OCI-LY7 (cell line): ENCODE data around the gene SUPT3H. TPM values are rescaled to one million over a fixed set of nuclear protein-coding genes. Genes with fewer than 3 reads are reported as not detected.

Source experiments
- BruUV-seq: library from RNA; stranded (reverse); fragments of 400-500 nt; replicated peaks from 2 replicates; lab custom pipeline; 2021; lab: Mats Ljungman, UMichigan
- CTCF ChIA-PET: fragments of 300-600 bp; sonication (Branson Sonifier 250); formaldehyde crosslinking; loops from one replicate; lab custom pipeline; 2022; ENCODE audit warnings: antibody characterized with exemption; ENCODE audit not compliant: unreplicated experiment; lab: Charles Lee
- POLR2A ChIA-PET: fragments of 300-600 bp; sonication (Branson Sonifier 250); formaldehyde crosslinking; loops from one replicate; lab custom pipeline; 2022; ENCODE audit warnings: antibody characterized with exemption; lab: Charles Lee
- DNase-seq: peaks from one replicate; pipeline ENCODE4 v3.0.0-alpha.2; 2015; ENCODE audit warnings: low spot score
- H2AFZ ChIP-seq: fragments of 200-600 bp; sonication (generic), shearing (Covaris generic); 2 replicates; pipeline ENCODE4 v1.6.1; 2014; ENCODE audit warnings: mild to moderate bottlenecking, antibody characterized with exemption, low read length, moderate library complexity
- H3K27ac ChIP-seq: fragments of 200-600 bp; sonication (generic); 2 replicates; pipeline ENCODE4 v1.5.1; 2014; ENCODE audit warnings: mixed run types, low read depth, mild to moderate bottlenecking, moderate library complexity, low read length, inconsistent platforms; ENCODE audit not compliant: poor library complexity, severe bottlenecking
- H3K36me3 ChIP-seq: fragments of 200-600 bp; sonication (generic); 2 replicates; pipeline ENCODE4 v1.6.1; 2014; ENCODE audit warnings: mild to moderate bottlenecking, antibody characterized with exemption, low read length, moderate library complexity, mixed read lengths; ENCODE audit not compliant: insufficient read depth
- H3K4me1 ChIP-seq: fragments of 200-600 bp; sonication (generic); 2 replicates; pipeline ENCODE4 v1.5.1; 2014; ENCODE audit warnings: mild to moderate bottlenecking, low read length; ENCODE audit not compliant: insufficient read depth, poor library complexity, severe bottlenecking
- H3K4me2 ChIP-seq: fragments of 200-600 bp; sonication (generic); 2 replicates; pipeline ENCODE4 v1.6.1; 2014; ENCODE audit warnings: mild to moderate bottlenecking, low read length
- H3K4me3 ChIP-seq: fragments of 200-600 bp; sonication (generic); 2 replicates; pipeline ENCODE4 v1.5.1; 2014; ENCODE audit warnings: mild to moderate bottlenecking, low read depth, low read length; ENCODE audit not compliant: poor library complexity, severe bottlenecking
- H3K79me2 ChIP-seq: fragments of 200-600 bp; sonication (generic); 2 replicates; pipeline ENCODE4 v1.6.1; 2016; ENCODE audit warnings: low read depth, mild to moderate bottlenecking, low read length, moderate library complexity, mixed read lengths; ENCODE audit not compliant: insufficient read depth
- H3K9me2 ChIP-seq: fragments of 200-600 bp; sonication (generic); 2 replicates; pipeline ENCODE4 v1.6.1; 2016; ENCODE audit warnings: mild to moderate bottlenecking, low read length, mixed read lengths; ENCODE audit not compliant: insufficient read depth
- H3K9me3 ChIP-seq: fragments of 200-600 bp; sonication (generic); 2 replicates; pipeline ENCODE4 v1.6.1; 2014; ENCODE audit warnings: mild to moderate bottlenecking, mixed run types, low read length, mixed read lengths
- H4K20me1 ChIP-seq: fragments of 200-600 bp; sonication (generic); 2 replicates; pipeline ENCODE4 v1.6.1; 2014; ENCODE audit warnings: mild to moderate bottlenecking, antibody characterized with exemption, low read length, moderate library complexity, mixed read lengths; ENCODE audit not compliant: insufficient read depth
- EZH2phosphoT487 ChIP-seq: fragments of 200-600 bp; sonication (generic); IDR thresholded peaks from 2 replicates; pipeline ENCODE4 v1.6.1; 2018; ENCODE audit warnings: low read depth, borderline replicate concordance, mild to moderate bottlenecking, mixed run types, antibody characterized with exemption, low read length, moderate library complexity, mixed read lengths
- intact Hi-C: fragments of 100-400 bp; cut with micrococcal nuclease; formaldehyde crosslinking; loops from one replicate; pipeline ENCODE4 v1.10.0; 2022; ENCODE audit not compliant: unreplicated experiment
- total RNA-seq, 2 experiments: library from RNA; depleted of rRNA in 1 of 2; stranded (reverse); fragments of >200 nt in 1 of 2; shearing (Covaris generic) in 1 of 2; gene quantifications; 2 replicates each; pipeline ENCODE4 v1.2.3, GENCODE V29; 2014 to 2022
- TF ChIP-seq, protein P1 (sequence below): fragments of 200-600 bp; sonication (generic); conservative IDR thresholded peaks from 2 replicates; pipeline ENCODE4 v1.5.1; 2014; ENCODE audit warnings: mild to moderate bottlenecking, antibody characterized with exemption, low read length, moderate library complexity, mixed read lengths

SUPT3H gene
- total RNA-seq, 2 experiments from 2014 or later, result 1.1 to 7.1 TPM

DNA sequence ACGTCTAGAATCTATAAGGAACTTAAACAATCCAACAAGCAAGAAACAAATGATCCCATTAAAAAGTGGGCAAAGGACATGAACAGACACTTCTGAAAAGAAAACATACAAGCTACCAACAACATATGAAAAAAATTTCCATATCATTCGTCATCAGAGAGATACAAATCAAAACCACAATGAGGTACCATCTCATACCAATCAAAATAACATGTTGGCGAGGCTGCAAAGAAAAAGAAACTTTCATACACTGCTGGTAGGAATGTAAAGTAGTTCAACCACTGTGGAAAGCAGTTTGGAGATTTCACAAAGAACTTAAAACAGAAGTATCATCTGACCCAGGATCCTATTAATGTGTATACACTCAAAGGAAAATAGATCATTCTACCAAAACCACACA, 293.5 kb downstream of the SUPT3H start:
- no TSS peak for BruUV-seq
- no peaks in the 10 kb centered on the region for H3K36me3 ChIP-seq
- H3K4me2 ChIP-seq, result no peak overlapping the region
- ChIA-PET CTCF (interaction anchor here (0.6 kb wide), 1 partner anchor 215 kb away, joined by 3 read pairs; no protein-coding TSS in a partner anchor), POLR2A (no interaction called here)
- no peaks in the 10 kb centered on the region for H3K9me2 ChIP-seq
- no peaks in the 10 kb centered on the region for H3K4me1 ChIP-seq
- H2AFZ ChIP-seq, result no peak overlapping the region
- DNase-seq, result no peak
- H3K4me3 ChIP-seq, result no peak overlapping the region
- no peaks in the 10 kb centered on the region for H4K20me1 ChIP-seq
- H3K79me2 ChIP-seq, result no peaks in the 10 kb centered on the region
- H3K27ac ChIP-seq, result no peak overlapping the region
- intact Hi-C loops, result no loop called here
- no peak for TF ChIP-seq EZH2phosphoT487
- TF ChIP-seq, protein P1, sequence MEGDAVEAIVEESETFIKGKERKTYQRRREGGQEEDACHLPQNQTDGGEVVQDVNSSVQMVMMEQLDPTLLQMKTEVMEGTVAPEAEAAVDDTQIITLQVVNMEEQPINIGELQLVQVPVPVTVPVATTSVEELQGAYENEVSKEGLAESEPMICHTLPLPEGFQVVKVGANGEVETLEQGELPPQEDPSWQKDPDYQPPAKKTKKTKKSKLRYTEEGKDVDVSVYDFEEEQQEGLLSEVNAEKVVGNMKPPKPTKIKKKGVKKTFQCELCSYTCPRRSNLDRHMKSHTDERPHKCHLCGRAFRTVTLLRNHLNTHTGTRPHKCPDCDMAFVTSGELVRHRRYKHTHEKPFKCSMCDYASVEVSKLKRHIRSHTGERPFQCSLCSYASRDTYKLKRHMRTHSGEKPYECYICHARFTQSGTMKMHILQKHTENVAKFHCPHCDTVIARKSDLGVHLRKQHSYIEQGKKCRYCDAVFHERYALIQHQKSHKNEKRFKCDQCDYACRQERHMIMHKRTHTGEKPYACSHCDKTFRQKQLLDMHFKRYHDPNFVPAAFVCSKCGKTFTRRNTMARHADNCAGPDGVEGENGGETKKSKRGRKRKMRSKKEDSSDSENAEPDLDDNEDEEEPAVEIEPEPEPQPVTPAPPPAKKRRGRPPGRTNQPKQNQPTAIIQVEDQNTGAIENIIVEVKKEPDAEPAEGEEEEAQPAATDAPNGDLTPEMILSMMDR, result no peak
- H3K9me3 ChIP-seq, result no peaks in the 10 kb centered on the region

DNA sequence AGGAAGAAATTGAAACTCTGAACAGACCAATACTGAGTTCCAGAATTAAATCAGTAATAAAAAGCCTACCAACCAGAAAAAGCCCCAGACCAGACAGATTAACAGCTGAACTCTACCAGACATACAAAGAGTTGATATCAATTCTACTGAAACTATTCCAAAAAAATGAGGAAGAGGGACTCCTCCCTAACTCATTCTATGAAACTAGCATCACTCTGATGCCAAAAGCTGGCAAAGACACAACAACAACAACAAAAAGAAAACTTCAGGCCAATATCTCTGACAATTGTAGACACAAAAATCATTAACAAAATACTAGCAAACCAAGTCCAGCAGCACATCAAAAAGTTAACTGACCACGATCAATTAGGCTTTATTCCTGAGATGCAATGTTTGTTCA, 295.6 kb downstream of the SUPT3H start:
- Histone ChIP-seq H3K4me2 (no peak overlapping the region), H2AFZ (no peak overlapping the region), H3K9me3 (no peaks in the 10 kb centered on the region), H3K4me3 (no peak overlapping the region), H3K36me3 (no peaks in the 10 kb centered on the region), H3K9me2 (no peaks in the 10 kb centered on the region), H3K27ac (no peak overlapping the region), H4K20me1 (no peaks in the 10 kb centered on the region), H3K4me1 (no peaks in the 10 kb centered on the region), H3K79me2 (no peaks in the 10 kb centered on the region)
- POLR2A ChIA-PET, result interaction anchor here (0.6 to 0.9 kb wide), 2 partner anchors 8 to 799 kb away, joined by 3 read pairs; no protein-coding TSS in a partner anchor
- no peak for TF ChIP-seq EZH2phosphoT487
- TF ChIP-seq, protein P1, result no peak
- DNase-seq, result no peak
- CTCF ChIA-PET, result no interaction called here
- no TSS peak for BruUV-seq
- intact Hi-C loops, result no loop called here

DNA sequence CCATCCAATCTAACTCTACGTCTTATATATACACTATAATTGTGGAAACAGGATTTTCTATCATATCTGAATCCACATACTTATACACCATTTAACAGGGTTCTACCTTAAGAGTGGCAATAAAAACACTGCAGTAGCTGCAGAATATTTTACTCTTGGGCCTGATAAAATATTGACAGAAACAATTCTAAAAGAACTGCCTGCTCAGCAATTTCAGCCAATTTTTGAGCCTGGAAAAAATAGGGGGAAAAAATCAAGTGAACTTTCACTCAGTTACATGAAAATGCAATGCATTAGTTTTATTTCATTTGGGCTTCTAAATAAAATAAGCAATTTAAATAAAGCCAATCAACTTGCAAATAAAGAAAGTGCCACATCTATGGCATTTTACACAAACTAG, 296.1 kb downstream of the SUPT3H start:
- ChIA-PET CTCF (no interaction called here), POLR2A (interaction anchor here (0.9 kb wide), 1 partner anchor 8 kb away, joined by 3 read pairs; no protein-coding TSS in a partner anchor)
- no peak overlapping the region for H3K4me3 ChIP-seq
- no peaks in the 10 kb centered on the region for H3K9me3 ChIP-seq
- no peak overlapping the region for H2AFZ ChIP-seq
- intact Hi-C loops, result no loop called here
- H3K9me2 ChIP-seq, result no peaks in the 10 kb centered on the region
- no peak for DNase-seq
- no peaks in the 10 kb centered on the region for H4K20me1 ChIP-seq
- H3K27ac ChIP-seq, result no peak overlapping the region
- no peaks in the 10 kb centered on the region for H3K79me2 ChIP-seq
- no peaks in the 10 kb centered on the region for H3K4me1 ChIP-seq
- BruUV-seq, result no TSS peak
- no peak overlapping the region for H3K4me2 ChIP-seq
- TF ChIP-seq EZH2phosphoT487, result no peak
- TF ChIP-seq, protein P1, result no peak
- H3K36me3 ChIP-seq, result no peaks in the 10 kb centered on the region
